H1 (cell line): ENCODE results near the gene PCDHGB1.

ENCODE experiments used
- CEBPB ChIP-seq: IDR thresholded peaks from 2 replicates; pipeline ENCODE4 v1.6.1; 2012; ENCODE audit warnings: low read depth, low read length
- EP300 ChIP-seq, 2 experiments: IDR thresholded peaks; 1 replicate in 1 of 2; 2 replicates in 1 of 2; pipeline ENCODE4 v1.6.1; 2011 to 2012; ENCODE audit warnings: low read depth in 2 of 2, low read length in 2 of 2, mild to moderate bottlenecking in 2 of 2, borderline replicate concordance in 1 of 2, inconsistent platforms in 1 of 2, moderate library complexity in 1 of 2
- TAF7 ChIP-seq: optimal IDR thresholded peaks from 2 replicates; pipeline ENCODE3; 2011; ENCODE audit warnings: low read depth, mild to moderate bottlenecking, inconsistent platforms, low read length, moderate library complexity, borderline replicate concordance
- TCF12 ChIP-seq: IDR thresholded peaks from 2 replicates; pipeline ENCODE4 v1.6.1; 2011; ENCODE audit warnings: low read depth, mild to moderate bottlenecking, low read length
- YY1 ChIP-seq: IDR thresholded peaks from 2 replicates; pipeline ENCODE4 v1.6.1; 2011; ENCODE audit warnings: low read depth, mild to moderate bottlenecking, low read length
- TF ChIP-seq, protein P1 (sequence below), 3 experiments: IDR thresholded peaks; 1 replicate in 2 of 3; 2 replicates in 1 of 3; pipeline versions ENCODE4 v1.5.1 to v1.6.1; 2011; ENCODE audit warnings: low read length in 3 of 3, mild to moderate bottlenecking in 3 of 3, inconsistent platforms in 2 of 3, low read depth in 1 of 3, moderate library complexity in 1 of 3; ENCODE audit not compliant: insufficient read depth in 1 of 3; ENCODE audit errors: control extremely low read depth in 1 of 3

DNA sequence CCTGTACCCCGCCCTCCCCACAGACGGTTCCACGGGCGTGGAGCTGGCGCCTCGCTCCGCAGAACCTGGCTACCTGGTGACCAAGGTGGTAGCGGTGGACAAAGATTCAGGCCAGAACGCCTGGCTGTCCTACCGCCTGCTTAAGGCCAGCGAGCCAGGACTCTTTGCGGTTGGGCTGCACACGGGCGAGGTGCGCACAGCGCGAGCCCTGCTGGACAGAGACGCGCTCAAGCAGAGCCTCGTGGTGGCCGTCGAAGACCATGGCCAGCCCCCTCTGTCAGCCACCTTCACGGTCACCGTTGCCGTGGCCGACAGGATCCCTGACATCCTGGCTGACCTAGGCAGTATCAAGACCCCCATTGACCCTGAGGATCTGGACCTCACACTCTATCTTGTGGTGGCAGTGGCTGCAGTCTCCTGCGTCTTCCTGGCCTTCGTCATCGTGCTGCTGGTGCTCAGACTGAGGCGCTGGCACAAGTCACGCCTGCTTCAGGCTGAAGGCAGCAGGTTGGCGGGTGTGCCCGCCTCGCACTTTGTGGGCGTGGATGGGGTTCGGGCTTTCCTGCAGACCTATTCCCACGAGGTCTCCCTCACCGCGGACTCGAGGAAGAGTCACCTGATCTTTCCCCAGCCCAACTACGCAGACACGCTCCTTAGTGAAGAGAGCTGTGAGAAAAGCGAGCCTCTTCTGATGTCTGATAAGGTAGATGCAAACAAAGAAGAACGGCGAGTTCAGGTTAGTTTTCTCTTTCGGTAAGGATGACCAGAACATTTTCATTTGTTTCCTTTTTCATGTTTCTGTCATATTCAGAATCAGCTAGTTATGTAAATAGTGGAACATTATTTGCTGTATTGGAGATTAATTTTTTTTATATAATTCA is 16.4 kb downstream of the PCDHGB1 start:
- TF ChIP-seq, protein P1, sequence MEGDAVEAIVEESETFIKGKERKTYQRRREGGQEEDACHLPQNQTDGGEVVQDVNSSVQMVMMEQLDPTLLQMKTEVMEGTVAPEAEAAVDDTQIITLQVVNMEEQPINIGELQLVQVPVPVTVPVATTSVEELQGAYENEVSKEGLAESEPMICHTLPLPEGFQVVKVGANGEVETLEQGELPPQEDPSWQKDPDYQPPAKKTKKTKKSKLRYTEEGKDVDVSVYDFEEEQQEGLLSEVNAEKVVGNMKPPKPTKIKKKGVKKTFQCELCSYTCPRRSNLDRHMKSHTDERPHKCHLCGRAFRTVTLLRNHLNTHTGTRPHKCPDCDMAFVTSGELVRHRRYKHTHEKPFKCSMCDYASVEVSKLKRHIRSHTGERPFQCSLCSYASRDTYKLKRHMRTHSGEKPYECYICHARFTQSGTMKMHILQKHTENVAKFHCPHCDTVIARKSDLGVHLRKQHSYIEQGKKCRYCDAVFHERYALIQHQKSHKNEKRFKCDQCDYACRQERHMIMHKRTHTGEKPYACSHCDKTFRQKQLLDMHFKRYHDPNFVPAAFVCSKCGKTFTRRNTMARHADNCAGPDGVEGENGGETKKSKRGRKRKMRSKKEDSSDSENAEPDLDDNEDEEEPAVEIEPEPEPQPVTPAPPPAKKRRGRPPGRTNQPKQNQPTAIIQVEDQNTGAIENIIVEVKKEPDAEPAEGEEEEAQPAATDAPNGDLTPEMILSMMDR (IDR thresholded peaks at IDR 0.05; ENCODE audit: control extremely low read depth in 1 of 3, insufficient read depth in 1 of 3, low read depth in 1 of 3, low read length in 3 of 3) = no peak
- TF ChIP-seq CEBPB (no peak), EP300 (IDR thresholded peaks at IDR 0.05; ENCODE audit: borderline replicate concordance in 1 of 2, low read depth in 2 of 2, low read length in 2 of 2) (no peak), YY1 (no peak), TAF7 (no peak), TCF12 (no peak)
